ENCODE data around the gene SUSD5. TPM values are rescaled to one million over a fixed set of nuclear protein-coding genes. Genes with fewer than 3 reads are reported as not detected.

The SUSD5 gene
- total and polyA plus RNA-seq, 2 experiments from 2014 or later = 1.4 to 3.6 TPM

- H3K9me2 ChIP-seq (ENCODE audit: insufficient read depth) = no peaks in the 10 kb centered on the region; the same call in 1 of the 2 replicates
- Mint-ChIP-seq H3K4me1 (no peaks in the 10 kb centered on the region), H3K36me3 (ENCODE audit: low read depth) (no peaks in the 10 kb centered on the region), H3K9me3 (no peaks in the 10 kb centered on the region), H3K27ac (no peak overlapping the region), H3K27me3 (ENCODE audit: insufficient read depth, low read depth, poor library complexity) (peaks cover 3% of the 10 kb centered on the region), H3K4me3 (no peak overlapping the region)
- 0 out of 2 replicates have a peak, but pooled peaks cover 2% of the 10 kb centered on the region for H3F3A ChIP-seq (replicated peaks; ENCODE audit: low read depth)
- no peaks in the 10 kb centered on the region for H3K27me3 ChIP-seq (ENCODE audit: insufficient read depth)
- no peaks in the 10 kb centered on the region for H3K79me2 ChIP-seq (replicated peaks; ENCODE audit: insufficient read depth)
- TF ChIP-seq JUNB (IDR thresholded peaks at IDR 0.05; ENCODE audit: unreplicated experiment) (no peak), ZNF462 (CRISPR knock-in tag; IDR thresholded peaks at IDR 0.05) (no peak), REST (IDR thresholded peaks at IDR 0.05; ENCODE audit: unreplicated experiment) (no peak), CTCF (conservative IDR thresholded peaks at IDR 0.05; ENCODE audit: low read depth in 2 of 2) (no peak), ZNF114 (CRISPR knock-in tag; IDR thresholded peaks at IDR 0.05) (no peak), ETS1 (IDR thresholded peaks at IDR 0.05) (no peak), EZH2 (IDR thresholded peaks at IDR 0.05; ENCODE audit: low read depth, unreplicated experiment) (no peak), EZH2phosphoT487 (IDR thresholded peaks at IDR 0.05; ENCODE audit: unreplicated experiment) (no peak), NANOG (IDR thresholded peaks at IDR 0.05; ENCODE audit: borderline replicate concordance) (no peak), STAT1 (IDR thresholded peaks at IDR 0.05; ENCODE audit: unreplicated experiment) (no peak), POLR2AphosphoS5 (IDR thresholded peaks at IDR 0.05; ENCODE audit: low read depth) (no peak), CREB1 (CRISPR knock-in tag; IDR thresholded peaks at IDR 0.05; ENCODE audit: low read depth) (no peak), ZNF331 (CRISPR knock-in tag; IDR thresholded peaks at IDR 0.05; ENCODE audit: low read depth) (no peak)
- no peaks in the 10 kb centered on the region for H3K4me1 ChIP-seq (ENCODE audit: insufficient read depth)
- DNase-seq (ENCODE audit: low spot score) = no peak
- H3K36me3 ChIP-seq (ENCODE audit: insufficient read depth) = no peaks in the 10 kb centered on the region
- H2AFZ ChIP-seq = no peak overlapping the region
- no peak overlapping the region for H3K4me2 ChIP-seq
- no peaks in the 10 kb centered on the region for H4K20me1 ChIP-seq (replicated peaks; ENCODE audit: insufficient read depth)
- no peak for ATAC-seq
- no peak overlapping the region for H3K27ac ChIP-seq (ENCODE audit: low read depth)
- no peak overlapping the region for H3K4me3 ChIP-seq
Measured at GRCh38 chr3:33105341-33105948, 113.2 kb downstream of the SUSD5 start.

All from GM23338 (cell line).